Skeletal muscle tissue (tissue), 4 donors: ENCODE results near the gene PPP1R3D. TPM values are rescaled to one million over a fixed set of nuclear protein-coding genes. Genes with fewer than 3 reads are reported as not detected.
"Not testable (repeated sequence)": the region's sequence is repeated elsewhere in the genome, so short reads cannot be mapped to it uniquely, and the experiment has no call there.

Experiments
- H3K27ac ChIP-seq: one replicate; pipeline ENCODE4 v1.7.0; 2013; ENCODE audit warnings: mild to moderate bottlenecking, low read depth, low read length, inconsistent platforms
- H3K27me3 ChIP-seq, 3 donors: one replicate each; pipeline ENCODE4 v1.7.0; 2013; ENCODE audit warnings: low read length in 3 of 3; ENCODE audit not compliant: control insufficient read depth in 3 of 3, insufficient read depth in 3 of 3
- H3K36me3 ChIP-seq, 3 donors: one replicate each; pipeline ENCODE4 v1.7.0; 2013; ENCODE audit warnings: low read length in 3 of 3; ENCODE audit not compliant: control insufficient read depth in 3 of 3, insufficient read depth in 3 of 3
- H3K4me1 ChIP-seq, 3 donors: one replicate each; pipeline ENCODE4 v1.7.0; 2013; ENCODE audit warnings: low read length in 3 of 3, mild to moderate bottlenecking in 3 of 3; ENCODE audit not compliant: control insufficient read depth in 3 of 3, insufficient read depth in 3 of 3
- H3K4me3 ChIP-seq, 3 donors: one replicate each; pipeline ENCODE4 v1.7.0; 2013; ENCODE audit warnings: low read length in 3 of 3
- H3K9ac ChIP-seq, 3 donors: one replicate each; pipeline ENCODE4 v1.7.0; 2013; ENCODE audit warnings: low read length in 3 of 3, mild to moderate bottlenecking in 3 of 3, moderate library complexity in 2 of 3, low read depth in 1 of 3
- H3K9me3 ChIP-seq, 3 donors: one replicate each; pipeline ENCODE4 v1.7.0; 2013; ENCODE audit warnings: low read length in 3 of 3; ENCODE audit not compliant: control insufficient read depth in 3 of 3
- total RNA-seq: library from RNA; depleted of rRNA; stranded (reverse); fragments of >200 nt; gene quantifications from one replicate; pipeline ENCODE4 v1.2.3, GENCODE V29; 2014
- donor health status: Osteomylitis.

PPP1R3D gene
- total RNA-seq, 1 donor from 2014 or later, result 6.8 TPM

GRCh38 chr20:59895908-59896307 is 44.2 kb downstream of the PPP1R3D start:
- no peaks in the 10 kb centered on the region for H3K36me3 ChIP-seq
- H3K4me3 ChIP-seq, result no peak overlapping the region
- H3K27ac ChIP-seq, result no peak overlapping the region
- no peaks in the 10 kb centered on the region for H3K4me1 ChIP-seq
- H3K9ac ChIP-seq, result no peak overlapping the region
- H3K9me3 ChIP-seq, result no peaks in the 10 kb centered on the region
- no peaks in the 10 kb centered on the region for H3K27me3 ChIP-seq

GRCh38 chr20:59891581-59891980 is 48.5 kb downstream of the PPP1R3D start:
- Histone ChIP-seq H3K4me1 (no peaks in the 10 kb centered on the region), H3K9me3 (no peaks in the 10 kb centered on the region), H3K36me3 (no peaks in the 10 kb centered on the region), H3K4me3 (no peak overlapping the region), H3K27ac (no peak overlapping the region), H3K27me3 (no peaks in the 10 kb centered on the region), H3K9ac (no peak overlapping the region)

GRCh38 chr20:59890035-59890434 is 50.1 kb downstream of the PPP1R3D start:
- not testable (repeated sequence) for H3K4me1 ChIP-seq, H3K9me3 ChIP-seq, H3K36me3 ChIP-seq, H3K9ac ChIP-seq, H3K4me3 ChIP-seq, H3K27ac ChIP-seq, H3K27me3 ChIP-seq

GRCh38 chr20:59888050-59888449 is 52.1 kb downstream of the PPP1R3D start:
- Histone ChIP-seq H3K36me3 (no peaks in the 10 kb centered on the region), H3K4me1 (no peaks in the 10 kb centered on the region), H3K27ac (no peak overlapping the region), H3K9me3 (no peaks in the 10 kb centered on the region), H3K27me3 (no peaks in the 10 kb centered on the region), H3K4me3 (no peak overlapping the region), H3K9ac (no peak overlapping the region)

Other genes starting within 250 kb of the PPP1R3D start
- gene SYCP2, start 6.7 kb downstream of the PPP1R3D start, total RNA-seq, result 3.7 TPM
- 7.3 TPM for gene FAM217B, start 84 bp upstream of the PPP1R3D start, total RNA-seq
- 0.52 TPM for gene CDH26, start 18.1 kb upstream of the PPP1R3D start, total RNA-seq